Neural cell (in vitro differentiated cells): ENCODE results near the gene PRIMPOL. TPM values are rescaled to one million over a fixed set of nuclear protein-coding genes. Genes with fewer than 3 reads are reported as not detected.

Source experiments
- H2AFZ ChIP-seq: fragments of 200-600, 300-800 bp; sonication (generic), shearing (Covaris generic); 2 replicates; pipeline ENCODE4 v1.6.0; 2014; ENCODE audit warnings: low read depth, mild to moderate bottlenecking, antibody characterized with exemption, low read length, moderate library complexity
- H3F3A ChIP-seq: fragments of 200-600 bp; shearing (Covaris generic); 2 replicates; pipeline ENCODE4 v1.6.1; 2016; ENCODE audit warnings: mild to moderate bottlenecking, moderate library complexity, mixed read lengths, antibody characterized with exemption, low read length; ENCODE audit not compliant: insufficient read depth, poor library complexity, severe bottlenecking
- H3K27ac ChIP-seq: fragments of 200-600, 300-800 bp; sonication (generic), shearing (Covaris generic); 2 replicates; pipeline ENCODE4 v1.5.1; 2014; ENCODE audit warnings: mild to moderate bottlenecking, low read length, moderate library complexity
- H3K27me3 ChIP-seq: fragments of 300-800, 200-600 bp; sonication (generic), shearing (Covaris generic); 2 replicates; pipeline ENCODE4 v1.6.0; 2014; ENCODE audit warnings: mild to moderate bottlenecking, low read depth, low read length, moderate library complexity; ENCODE audit not compliant: insufficient read depth
- H3K36me3 ChIP-seq: fragments of 300-800, 200-600 bp; sonication (generic), shearing (Covaris generic); 2 replicates; pipeline ENCODE4 v1.5.1; 2014; ENCODE audit warnings: mild to moderate bottlenecking, antibody characterized with exemption, low read length, moderate library complexity; ENCODE audit not compliant: insufficient read depth
- H3K4me2 ChIP-seq: fragments of 300-800, 200-600 bp; sonication (generic), shearing (Covaris generic); 2 replicates; pipeline ENCODE4 v1.6.0; 2014; ENCODE audit warnings: mild to moderate bottlenecking, low read length
- H3K4me3 ChIP-seq: fragments of 300-800, 200-600 bp; sonication (generic), shearing (Covaris generic); 2 replicates; pipeline ENCODE4 v1.5.1; 2014; ENCODE audit warnings: mild to moderate bottlenecking, low read length, moderate library complexity
- H3K79me2 ChIP-seq: fragments of 200-600 bp; shearing (Covaris generic); replicated peaks from 2 replicates; pipeline ENCODE4 v1.6.0; 2014; ENCODE audit warnings: mild to moderate bottlenecking, low read length, moderate library complexity; ENCODE audit not compliant: insufficient read depth
- H3K9ac ChIP-seq: fragments of 300-800, 200-600 bp; sonication (generic), shearing (Covaris generic); 2 replicates; pipeline ENCODE4 v1.6.1; 2016; ENCODE audit warnings: mild to moderate bottlenecking, low read length, mixed read lengths
- H3K9me2 ChIP-seq: fragments of 200-600 bp; shearing (Covaris generic); 2 replicates; pipeline ENCODE4 v1.6.1; 2016; ENCODE audit warnings: mild to moderate bottlenecking, low read length, mixed read lengths; ENCODE audit not compliant: insufficient read depth
- H3K9me3 ChIP-seq: fragments of 200-600, 300-800 bp; sonication (generic), shearing (Covaris generic); 2 replicates; pipeline ENCODE4 v1.6.1; 2016; ENCODE audit warnings: mild to moderate bottlenecking, mixed run types, low read length, moderate library complexity, mixed read lengths
- H4K20me1 ChIP-seq: fragments of 200-600 bp; shearing (Covaris generic); 2 replicates; pipeline ENCODE4 v1.6.1; 2016; ENCODE audit warnings: mild to moderate bottlenecking, mixed run types; ENCODE audit not compliant: insufficient read depth
- CTCF ChIP-seq: fragments of 450-650 bp; IDR thresholded peaks from 2 replicates; pipeline ENCODE4 v1.5.1; 2014; ENCODE audit warnings: antibody characterized with exemption, mild to moderate bottlenecking, moderate library complexity; ENCODE audit not compliant: poor library complexity, severe bottlenecking
- EP300 ChIP-seq: fragments of 450-650 bp; conservative IDR thresholded peaks from 2 replicates; pipeline ENCODE4 v1.6.1; 2014; ENCODE audit warnings: antibody characterized with exemption, mild to moderate bottlenecking, moderate library complexity; ENCODE audit not compliant: poor library complexity, severe bottlenecking
- EZH2 ChIP-seq: fragments of 200-600, 300-800 bp; shearing (Covaris generic), sonication (generic); IDR thresholded peaks from 2 replicates; pipeline ENCODE4 v1.6.1; 2014; ENCODE audit warnings: antibody characterized with exemption, low read length, borderline replicate concordance, mild to moderate bottlenecking; ENCODE audit not compliant: insufficient read depth, poor library complexity, severe bottlenecking
- MXI1 ChIP-seq: fragments of 450-650 bp; conservative IDR thresholded peaks from 2 replicates; pipeline ENCODE4 v1.6.1; 2014; ENCODE audit warnings: antibody characterized with exemption, mild to moderate bottlenecking; ENCODE audit not compliant: poor library complexity, severe bottlenecking
- POLR2AphosphoS5 ChIP-seq: IDR thresholded peaks from 2 replicates; pipeline ENCODE4 v1.6.1; 2012
- RAD21 ChIP-seq: fragments of 450-650 bp; conservative IDR thresholded peaks from 2 replicates; pipeline ENCODE4 v1.6.1; 2014; ENCODE audit warnings: antibody characterized with exemption, mild to moderate bottlenecking, moderate library complexity
- REST ChIP-seq: IDR thresholded peaks from 2 replicates; pipeline ENCODE4 v1.6.1; 2012; ENCODE audit warnings: borderline replicate concordance
- SMC3 ChIP-seq: fragments of 450-650 bp; conservative IDR thresholded peaks from 2 replicates; pipeline ENCODE4 v1.6.1; 2014; ENCODE audit warnings: antibody characterized with exemption, mild to moderate bottlenecking, moderate library complexity; ENCODE audit not compliant: poor library complexity
- TAF1 ChIP-seq: IDR thresholded peaks from 2 replicates; pipeline ENCODE4 v1.6.1; 2012; ENCODE audit warnings: low read depth
- polyA plus RNA-seq: library from polyadenylated mRNA; depleted of rRNA; stranded (reverse); fragments of >200 nt; gene quantifications from 2 replicates; pipeline ENCODE4 v1.2.3, GENCODE V29; 2014

The PRIMPOL gene
- polyA plus RNA-seq, 1 donor from 2014 or later: 23.6 TPM

DNA sequence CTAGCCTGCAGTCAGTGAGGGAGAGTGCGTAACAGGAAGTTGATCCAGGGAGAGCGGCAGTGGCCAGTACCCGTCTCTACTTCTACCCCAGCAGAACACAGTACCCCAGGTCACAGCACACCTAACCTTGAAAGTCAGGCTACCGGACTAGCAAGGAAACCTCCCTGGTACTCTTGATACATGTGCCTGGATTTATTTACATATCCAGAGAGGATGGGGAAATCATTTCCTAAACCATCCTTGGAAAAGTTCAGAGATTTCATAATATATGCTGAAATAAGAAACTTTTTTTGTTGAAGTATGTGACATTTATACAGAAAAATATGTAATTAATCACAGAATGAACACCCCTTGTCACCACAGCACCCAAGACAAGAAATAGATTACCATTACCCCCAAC lies 24.5 kb downstream of the PRIMPOL start:
- no peaks in the 10 kb centered on the region for H4K20me1 ChIP-seq
- H3K27ac ChIP-seq: no peak overlapping the region
- no peaks in the 10 kb centered on the region for H3K9me2 ChIP-seq
- no peak for TF ChIP-seq POLR2AphosphoS5
- no peak for TF ChIP-seq MXI1
- TF ChIP-seq TAF1: no peak
- TF ChIP-seq EZH2: no peak
- TF ChIP-seq SMC3: no peak
- no peak for TF ChIP-seq CTCF
- no peak for TF ChIP-seq REST
- TF ChIP-seq EP300: no peak
- H3K9me3 ChIP-seq: no peaks in the 10 kb centered on the region
- no peak overlapping the region for H3K9ac ChIP-seq
- no peaks in the 10 kb centered on the region for H3K27me3 ChIP-seq
- no peaks in the 10 kb centered on the region for H3K79me2 ChIP-seq
- H3F3A ChIP-seq: no peaks in the 10 kb centered on the region
- H3K4me3 ChIP-seq: no peak overlapping the region
- H3K36me3 ChIP-seq: no peaks in the 10 kb centered on the region
- H3K4me2 ChIP-seq: no peak overlapping the region
- no peak overlapping the region for H2AFZ ChIP-seq

GRCh38 chr4:184675018-184675417 lies 25.5 kb downstream of the PRIMPOL start:
- Histone ChIP-seq H3K4me2 (no peak overlapping the region), H3K79me2 (no peaks in the 10 kb centered on the region), H3K36me3 (no peaks in the 10 kb centered on the region), H3K9me2 (no peaks in the 10 kb centered on the region), H3K9me3 (no peaks in the 10 kb centered on the region), H2AFZ (no peak overlapping the region), H3F3A (no peaks in the 10 kb centered on the region), H3K27ac (no peak overlapping the region), H4K20me1 (no peaks in the 10 kb centered on the region), H3K4me3 (no peak overlapping the region), H3K27me3 (no peaks in the 10 kb centered on the region), H3K9ac (no peak overlapping the region)
- TF ChIP-seq EP300 (no peak), CTCF (no peak), REST (no peak), TAF1 (no peak), SMC3 (no peak), POLR2AphosphoS5 (no peak), RAD21 (no peak), MXI1 (no peak), EZH2 (no peak)
